DND-41 (cell line): ENCODE data around the gene MAP1LC3B2.

Experiments
- ATAC-seq: fragments of 200-7000 bp; cut with Tn5 transposase; 3 replicates; pipeline ENCODE4 v1.9.1; 2021; ENCODE audit warnings: low read depth; ENCODE audit not compliant: insufficient read depth
- DNase-seq: peaks from one replicate; pipeline ENCODE4 v3.0.0-alpha.2; 2020
- H2AFZ ChIP-seq: 2 replicates; pipeline ENCODE4 v1.6.0; 2012; ENCODE audit warnings: low read depth, low read length
- H3K27ac ChIP-seq: 2 replicates; pipeline ENCODE4 v1.5.1; 2012; ENCODE audit warnings: low read length, inconsistent platforms
- H3K27me3 ChIP-seq: fragments of 200-600 bp; sonication (generic); 2 replicates; pipeline ENCODE4 v1.6.0; 2012; ENCODE audit warnings: low read length, mild to moderate bottlenecking, inconsistent platforms; ENCODE audit not compliant: insufficient read depth, poor library complexity
- H3K36me3 ChIP-seq: 2 replicates; pipeline ENCODE4 v1.5.1; 2012; ENCODE audit warnings: low read length, inconsistent platforms; ENCODE audit not compliant: insufficient read depth
- H3K4me1 ChIP-seq: 2 replicates; pipeline ENCODE4 v1.5.1; 2012; ENCODE audit warnings: mild to moderate bottlenecking, low read length; ENCODE audit not compliant: insufficient read depth
- H3K4me2 ChIP-seq: 2 replicates; pipeline ENCODE4 v1.6.0; 2012; ENCODE audit warnings: mild to moderate bottlenecking, moderate library complexity, low read length, inconsistent platforms; ENCODE audit not compliant: insufficient read depth
- H3K4me3 ChIP-seq, 2 experiments: fragments of 200-600 bp in 1 of 2; shearing (Covaris generic) in 1 of 2; 2 replicates each; pipeline ENCODE4 v1.5.1; 2012 to 2016; ENCODE audit warnings: inconsistent platforms in 2 of 2, low read length in 2 of 2, mild to moderate bottlenecking in 2 of 2, low read depth in 1 of 2, moderate library complexity in 1 of 2
- H3K79me2 ChIP-seq: 2 replicates; pipeline ENCODE4 v1.6.0; 2012; ENCODE audit warnings: low read length, inconsistent platforms; ENCODE audit not compliant: insufficient read depth
- H3K9ac ChIP-seq: 2 replicates; pipeline ENCODE4 v1.6.0; 2012; ENCODE audit warnings: low read depth, mild to moderate bottlenecking, inconsistent platforms, low read length, moderate library complexity
- H3K9me3 ChIP-seq: 2 replicates; pipeline ENCODE4 v1.5.1; 2012; ENCODE audit warnings: low read length, moderate library complexity, mild to moderate bottlenecking, inconsistent platforms; ENCODE audit not compliant: insufficient read depth, severe bottlenecking
- H4K20me1 ChIP-seq: 2 replicates; pipeline ENCODE4 v1.6.0; 2012; ENCODE audit warnings: low read length; ENCODE audit not compliant: insufficient read depth
- EZH2 ChIP-seq: IDR thresholded peaks from 3 replicates; pipeline ENCODE4 v1.6.1; 2012; ENCODE audit warnings: borderline replicate concordance, low read depth, mild to moderate bottlenecking, moderate library complexity, low read length, inconsistent platforms; ENCODE audit not compliant: severe bottlenecking
- TF ChIP-seq, protein P1 (sequence below): IDR thresholded peaks from 2 replicates; pipeline ENCODE4 v1.5.1; 2012; ENCODE audit warnings: borderline replicate concordance, low read length, moderate library complexity, mild to moderate bottlenecking; ENCODE audit not compliant: poor library complexity, severe bottlenecking; ENCODE audit errors: extremely low read depth

MAP1LC3B2 gene

DNA sequence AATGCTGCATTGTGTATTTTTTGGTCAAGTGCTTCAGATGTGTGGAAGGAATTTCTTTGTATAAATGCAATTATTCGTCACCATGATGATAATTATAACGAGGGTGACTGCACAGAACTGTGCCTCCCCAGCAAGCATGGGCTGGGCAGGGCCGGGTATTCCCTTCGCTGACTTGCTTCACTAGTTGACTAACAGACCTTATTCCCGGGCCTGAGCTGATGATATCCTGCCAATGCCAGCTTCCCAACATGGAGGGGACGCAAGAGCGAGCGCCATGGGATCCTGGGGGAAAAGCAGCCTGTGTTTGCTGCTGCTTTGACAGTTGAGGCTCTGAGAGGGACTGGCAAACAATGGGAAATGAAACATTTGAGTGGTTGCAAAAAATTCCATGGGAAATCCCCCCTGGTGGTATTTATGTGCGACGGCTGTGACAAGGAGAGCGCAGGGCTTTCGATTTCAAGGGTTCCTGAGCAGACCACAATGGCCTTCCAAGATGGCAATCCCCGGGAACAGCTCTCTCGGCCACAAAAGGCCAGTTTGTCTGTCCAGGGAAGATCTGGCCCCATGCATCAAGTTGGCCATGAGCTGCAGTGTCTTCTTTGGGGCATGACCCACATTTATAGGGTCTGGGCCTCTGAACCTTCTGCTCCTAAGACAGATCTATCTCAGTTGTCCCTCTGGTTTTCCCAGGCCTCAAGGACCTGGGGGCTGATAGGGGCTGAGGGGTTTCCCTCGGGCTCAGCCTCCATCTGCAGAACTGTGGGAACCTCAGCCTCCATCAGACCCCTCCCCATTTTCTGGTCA is 21.9 kb upstream of the MAP1LC3B2 start:
- H3K79me2 ChIP-seq, result no peaks in the 10 kb centered on the region
- H3K4me3 ChIP-seq, result no peak overlapping the region
- no peak for ATAC-seq
- no peaks in the 10 kb centered on the region for H3K27me3 ChIP-seq
- H4K20me1 ChIP-seq, result no peaks in the 10 kb centered on the region
- no peak overlapping the region for H2AFZ ChIP-seq
- H3K27ac ChIP-seq, result no peak overlapping the region
- no peak overlapping the region for H3K9ac ChIP-seq
- TF ChIP-seq, protein P1, sequence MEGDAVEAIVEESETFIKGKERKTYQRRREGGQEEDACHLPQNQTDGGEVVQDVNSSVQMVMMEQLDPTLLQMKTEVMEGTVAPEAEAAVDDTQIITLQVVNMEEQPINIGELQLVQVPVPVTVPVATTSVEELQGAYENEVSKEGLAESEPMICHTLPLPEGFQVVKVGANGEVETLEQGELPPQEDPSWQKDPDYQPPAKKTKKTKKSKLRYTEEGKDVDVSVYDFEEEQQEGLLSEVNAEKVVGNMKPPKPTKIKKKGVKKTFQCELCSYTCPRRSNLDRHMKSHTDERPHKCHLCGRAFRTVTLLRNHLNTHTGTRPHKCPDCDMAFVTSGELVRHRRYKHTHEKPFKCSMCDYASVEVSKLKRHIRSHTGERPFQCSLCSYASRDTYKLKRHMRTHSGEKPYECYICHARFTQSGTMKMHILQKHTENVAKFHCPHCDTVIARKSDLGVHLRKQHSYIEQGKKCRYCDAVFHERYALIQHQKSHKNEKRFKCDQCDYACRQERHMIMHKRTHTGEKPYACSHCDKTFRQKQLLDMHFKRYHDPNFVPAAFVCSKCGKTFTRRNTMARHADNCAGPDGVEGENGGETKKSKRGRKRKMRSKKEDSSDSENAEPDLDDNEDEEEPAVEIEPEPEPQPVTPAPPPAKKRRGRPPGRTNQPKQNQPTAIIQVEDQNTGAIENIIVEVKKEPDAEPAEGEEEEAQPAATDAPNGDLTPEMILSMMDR, result no peak
- no peak for TF ChIP-seq EZH2
- H3K9me3 ChIP-seq, result no peaks in the 10 kb centered on the region
- no peak overlapping the region for H3K4me2 ChIP-seq
- H3K36me3 ChIP-seq, result no peaks in the 10 kb centered on the region
- peaks cover 22% of the 10 kb centered on the region for H3K4me1 ChIP-seq
- no peak for DNase-seq

DNA sequence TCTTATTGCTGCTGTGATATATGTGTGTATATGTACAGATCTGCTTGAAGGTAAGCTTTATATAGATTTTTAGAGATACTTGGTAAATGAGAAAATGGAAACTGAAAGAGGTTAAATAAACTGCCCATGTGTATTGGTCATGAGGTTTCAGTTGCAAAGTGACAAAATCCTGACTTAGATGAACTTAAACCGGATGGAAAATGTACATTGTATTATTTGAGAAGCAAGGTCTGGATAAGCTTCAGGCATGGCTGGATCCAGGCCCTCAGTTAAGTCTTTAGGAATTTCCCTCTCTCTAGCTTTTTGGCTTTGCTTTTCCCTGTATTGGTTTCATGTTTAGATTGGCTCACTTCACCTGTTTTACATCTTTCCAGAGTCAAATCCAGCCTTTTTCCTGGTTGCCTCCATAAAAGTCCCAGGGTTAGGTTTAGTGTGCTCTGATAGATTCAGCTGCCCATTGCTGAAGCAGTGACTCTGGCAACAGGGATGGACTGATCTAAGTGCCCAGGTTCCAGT is 21.0 kb upstream of the MAP1LC3B2 start:
- Histone ChIP-seq H3K27me3 (no peaks in the 10 kb centered on the region), H3K4me3 (no peak overlapping the region), H2AFZ (no peak overlapping the region), H3K9me3 (no peaks in the 10 kb centered on the region), H3K36me3 (no peaks in the 10 kb centered on the region), H3K79me2 (no peaks in the 10 kb centered on the region), H3K4me2 (no peak overlapping the region), H3K9ac (no peak overlapping the region), H3K27ac (no peak overlapping the region), H3K4me1 (peaks cover 14% of the 10 kb centered on the region), H4K20me1 (no peaks in the 10 kb centered on the region)
- ATAC-seq (no peak), DNase-seq (no peak)
- TF ChIP-seq EZH2, result no peak
- TF ChIP-seq, protein P1, result no peak

- Histone ChIP-seq H2AFZ (no peak overlapping the region), H3K9ac (no peak overlapping the region), H3K4me3 (no peak overlapping the region), H3K4me2 (no peak overlapping the region), H3K4me1 (peaks cover 7% of the 10 kb centered on the region), H3K79me2 (no peaks in the 10 kb centered on the region), H3K36me3 (no peaks in the 10 kb centered on the region), H4K20me1 (no peaks in the 10 kb centered on the region), H3K9me3 (no peaks in the 10 kb centered on the region), H3K27me3 (no peaks in the 10 kb centered on the region), H3K27ac (no peak overlapping the region)
- TF ChIP-seq, protein P1, result no peak
- TF ChIP-seq EZH2, result no peak
- DNase-seq (no peak), ATAC-seq (no peak)
Measured at GRCh38 chr12:116538682-116539305, 20.4 kb upstream of the MAP1LC3B2 start.
